ENCODE measurements around the gene MSH5. TPM values are rescaled to one million over a fixed set of nuclear protein-coding genes. Genes with fewer than 3 reads are reported as not detected.

Gene MSH5
- total and polyA plus RNA-seq, 2 of the 13 experiments (the other 11 are each of a cell fraction or from before 2014, with no cell fraction given), result 10.2 to 38.7 TPM

DNA sequence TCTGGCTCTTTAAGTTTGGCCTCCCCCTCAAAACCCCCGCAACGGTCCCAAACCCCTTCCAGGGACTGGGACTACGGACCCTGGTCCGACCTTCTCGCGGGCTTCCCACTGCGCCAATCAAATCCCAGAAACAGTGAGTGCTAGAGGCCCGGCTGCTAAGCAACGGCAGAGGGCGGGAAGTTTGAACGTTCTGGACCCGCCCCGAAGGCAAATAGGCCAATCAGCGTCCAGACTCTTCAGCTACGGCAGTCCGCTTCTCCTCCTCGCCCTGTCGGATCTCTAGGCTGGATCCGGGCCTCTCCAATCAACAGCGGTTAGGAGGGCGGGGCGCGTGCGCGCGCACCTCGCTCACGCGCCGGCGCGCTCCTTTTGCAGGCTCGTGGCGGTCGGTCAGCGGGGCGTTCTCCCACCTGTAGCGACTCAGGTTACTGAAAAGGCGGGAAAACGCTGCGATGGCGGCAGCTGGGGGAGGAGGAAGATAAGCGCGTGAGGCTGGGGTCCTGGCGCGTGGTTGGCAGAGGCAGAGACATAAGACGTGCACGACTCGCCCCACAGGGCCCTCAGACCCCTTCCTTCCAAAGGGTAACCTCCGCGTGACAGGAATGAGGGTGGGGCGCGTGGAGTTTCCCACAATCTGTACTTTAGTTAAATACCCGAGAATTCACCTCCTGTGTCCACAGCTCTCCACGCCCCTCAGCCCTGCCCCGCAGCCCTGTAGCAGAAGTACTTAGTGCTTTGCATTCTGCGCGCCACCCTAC is at the start of gene MSH5 (continued):
- TF ChIP-seq EP300 (IDR thresholded peaks at IDR 0.05; ENCODE audit: low read depth in 2 of 2, low read length in 2 of 2) (no peak; a peak in 1 of 4 replicates), EP300 (CRISPR knock-in tag; IDR thresholded peaks at IDR 0.05; ENCODE audit: borderline replicate concordance) (peak; percentile 71), KLF6 (CRISPR knock-in tag; IDR thresholded peaks at IDR 0.05) (0 out of 2 replicates have a peak, but pooled peaks have one; percentile 53), ZBTB44 (CRISPR knock-in tag; IDR thresholded peaks at IDR 0.05) (no peak), ZNF567 (CRISPR knock-in tag; IDR thresholded peaks at IDR 0.05; ENCODE audit: borderline replicate concordance) (no peak; the same call in 1 of the 2 replicates), ZNF296 (CRISPR knock-in tag; conservative IDR thresholded peaks at IDR 0.05) (peak; percentile 95), ELF4 (CRISPR knock-in tag; IDR thresholded peaks at IDR 0.05; ENCODE audit: borderline replicate concordance) (no peak), ZNF576 (CRISPR knock-in tag; IDR thresholded peaks at IDR 0.05) (peak; percentile 90; the same call in 1 of the 2 replicates), CAMTA2 (CRISPR knock-in tag; IDR thresholded peaks at IDR 0.05; ENCODE audit: borderline replicate concordance) (peak; percentile 99), NFAT5 (CRISPR knock-in tag; IDR thresholded peaks at IDR 0.05) (peak; percentile 98), ZBTB3 (CRISPR knock-in tag; IDR thresholded peaks at IDR 0.05; ENCODE audit: borderline replicate concordance, low read depth) (peak; percentile 82; the same call in 1 of the 2 replicates), YEATS2 (CRISPR knock-in tag; IDR thresholded peaks at IDR 0.05; ENCODE audit: borderline replicate concordance) (peak; percentile 88), ZBTB38 (CRISPR knock-in tag; IDR thresholded peaks at IDR 0.05) (peak; percentile 97), ARHGAP35 (CRISPR knock-in tag; IDR thresholded peaks at IDR 0.05; ENCODE audit: borderline replicate concordance) (peak; percentile 99), ZNF180 (CRISPR knock-in tag; IDR thresholded peaks at IDR 0.05; ENCODE audit: borderline replicate concordance, low read depth) (no peak; the same call in 1 of the 2 replicates), MEF2D (CRISPR knock-in tag; IDR thresholded peaks at IDR 0.05) (peak; percentile 85), TP53 (CRISPR knock-in tag; conservative IDR thresholded peaks at IDR 0.05) (no peak)
- TF ChIP-seq, protein P1, sequence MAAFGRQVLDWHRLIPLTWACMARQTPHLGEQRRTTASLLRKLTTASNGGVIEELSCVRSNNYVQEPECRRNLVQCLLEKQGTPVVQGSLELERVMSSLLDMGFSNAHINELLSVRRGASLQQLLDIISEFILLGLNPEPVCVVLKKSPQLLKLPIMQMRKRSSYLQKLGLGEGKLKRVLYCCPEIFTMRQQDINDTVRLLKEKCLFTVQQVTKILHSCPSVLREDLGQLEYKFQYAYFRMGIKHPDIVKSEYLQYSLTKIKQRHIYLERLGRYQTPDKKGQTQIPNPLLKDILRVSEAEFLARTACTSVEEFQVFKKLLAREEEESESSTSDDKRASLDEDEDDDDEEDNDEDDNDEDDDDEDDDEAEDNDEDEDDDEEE (CRISPR knock-in tag; IDR thresholded peaks at IDR 0.05), result peak; percentile 87
- TF ChIP-seq, protein P2, sequence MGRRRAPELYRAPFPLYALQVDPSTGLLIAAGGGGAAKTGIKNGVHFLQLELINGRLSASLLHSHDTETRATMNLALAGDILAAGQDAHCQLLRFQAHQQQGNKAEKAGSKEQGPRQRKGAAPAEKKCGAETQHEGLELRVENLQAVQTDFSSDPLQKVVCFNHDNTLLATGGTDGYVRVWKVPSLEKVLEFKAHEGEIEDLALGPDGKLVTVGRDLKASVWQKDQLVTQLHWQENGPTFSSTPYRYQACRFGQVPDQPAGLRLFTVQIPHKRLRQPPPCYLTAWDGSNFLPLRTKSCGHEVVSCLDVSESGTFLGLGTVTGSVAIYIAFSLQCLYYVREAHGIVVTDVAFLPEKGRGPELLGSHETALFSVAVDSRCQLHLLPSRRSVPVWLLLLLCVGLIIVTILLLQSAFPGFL (CRISPR knock-in tag; IDR thresholded peaks at IDR 0.05), result peak; percentile 94; the same call in 1 of the 2 replicates

Data from HepG2 (cell line).